DND-41 (cell line): ENCODE results near the gene NEURL1B.

Experiments
- ATAC-seq: fragments of 200-7000 bp; cut with Tn5 transposase; 3 replicates; pipeline ENCODE4 v1.9.1; 2021; ENCODE audit warnings: low read depth; ENCODE audit not compliant: insufficient read depth
- DNase-seq: peaks from one replicate; pipeline ENCODE4 v3.0.0-alpha.2; 2020
- H2AFZ ChIP-seq: 2 replicates; pipeline ENCODE4 v1.6.0; 2012; ENCODE audit warnings: low read depth, low read length
- H3K27ac ChIP-seq: 2 replicates; pipeline ENCODE4 v1.5.1; 2012; ENCODE audit warnings: low read length, inconsistent platforms
- H3K27me3 ChIP-seq: fragments of 200-600 bp; sonication (generic); 2 replicates; pipeline ENCODE4 v1.6.0; 2012; ENCODE audit warnings: low read length, mild to moderate bottlenecking, inconsistent platforms; ENCODE audit not compliant: insufficient read depth, poor library complexity
- H3K36me3 ChIP-seq: 2 replicates; pipeline ENCODE4 v1.5.1; 2012; ENCODE audit warnings: low read length, inconsistent platforms; ENCODE audit not compliant: insufficient read depth
- H3K4me1 ChIP-seq: 2 replicates; pipeline ENCODE4 v1.5.1; 2012; ENCODE audit warnings: mild to moderate bottlenecking, low read length; ENCODE audit not compliant: insufficient read depth
- H3K4me2 ChIP-seq: 2 replicates; pipeline ENCODE4 v1.6.0; 2012; ENCODE audit warnings: mild to moderate bottlenecking, moderate library complexity, low read length, inconsistent platforms; ENCODE audit not compliant: insufficient read depth
- H3K4me3 ChIP-seq, 2 experiments: fragments of 200-600 bp in 1 of 2; shearing (Covaris generic) in 1 of 2; 2 replicates each; pipeline ENCODE4 v1.5.1; 2012 to 2016; ENCODE audit warnings: inconsistent platforms in 2 of 2, low read length in 2 of 2, mild to moderate bottlenecking in 2 of 2, low read depth in 1 of 2, moderate library complexity in 1 of 2
- H3K79me2 ChIP-seq: 2 replicates; pipeline ENCODE4 v1.6.0; 2012; ENCODE audit warnings: low read length, inconsistent platforms; ENCODE audit not compliant: insufficient read depth
- H3K9ac ChIP-seq: 2 replicates; pipeline ENCODE4 v1.6.0; 2012; ENCODE audit warnings: low read depth, mild to moderate bottlenecking, inconsistent platforms, low read length, moderate library complexity
- H3K9me3 ChIP-seq: 2 replicates; pipeline ENCODE4 v1.5.1; 2012; ENCODE audit warnings: low read length, moderate library complexity, mild to moderate bottlenecking, inconsistent platforms; ENCODE audit not compliant: insufficient read depth, severe bottlenecking
- H4K20me1 ChIP-seq: 2 replicates; pipeline ENCODE4 v1.6.0; 2012; ENCODE audit warnings: low read length; ENCODE audit not compliant: insufficient read depth
- EZH2 ChIP-seq: IDR thresholded peaks from 3 replicates; pipeline ENCODE4 v1.6.1; 2012; ENCODE audit warnings: borderline replicate concordance, low read depth, mild to moderate bottlenecking, moderate library complexity, low read length, inconsistent platforms; ENCODE audit not compliant: severe bottlenecking
- TF ChIP-seq, protein P1 (sequence below): IDR thresholded peaks from 2 replicates; pipeline ENCODE4 v1.5.1; 2012; ENCODE audit warnings: borderline replicate concordance, low read length, moderate library complexity, mild to moderate bottlenecking; ENCODE audit not compliant: poor library complexity, severe bottlenecking; ENCODE audit errors: extremely low read depth

Gene NEURL1B

DNA sequence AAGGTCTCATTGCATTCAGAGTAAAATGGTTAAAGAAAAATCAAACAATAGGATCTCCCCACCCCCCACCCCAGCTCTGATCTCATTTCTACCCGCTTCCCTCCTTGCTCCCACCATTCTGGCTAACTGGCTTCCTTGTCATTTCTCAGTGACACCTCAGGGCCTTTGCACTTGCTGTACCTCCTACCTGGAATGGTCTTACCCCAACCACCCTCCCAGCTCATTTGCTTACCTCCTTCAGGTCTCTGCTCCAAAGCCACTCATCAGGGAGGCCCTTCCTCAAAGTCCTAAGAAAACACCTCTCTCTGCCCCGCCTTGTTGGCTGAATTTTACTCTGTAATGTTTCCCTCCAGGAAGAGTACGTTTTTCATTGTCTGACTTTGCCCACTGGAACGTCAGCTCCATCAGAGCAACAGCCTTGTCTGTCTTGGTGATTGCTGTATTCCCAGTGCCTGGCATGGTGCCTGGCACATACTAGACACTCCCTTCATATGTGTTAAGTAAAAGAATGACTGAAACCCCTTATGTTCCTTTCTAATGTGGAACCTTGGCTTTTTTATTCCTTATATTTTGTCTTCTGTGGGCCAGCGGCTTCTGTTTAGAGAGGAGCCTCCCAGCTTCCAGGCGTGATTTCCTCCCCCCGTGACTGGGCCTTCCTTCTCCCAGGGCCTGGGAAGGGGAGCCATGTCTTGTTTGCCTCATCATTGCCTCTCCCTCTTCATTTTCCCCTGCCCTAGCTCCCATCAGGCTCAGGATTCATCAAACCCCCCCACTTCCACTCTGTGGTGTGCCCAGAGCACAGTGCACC, 26.9 kb downstream of the NEURL1B start:
- H3K27me3 ChIP-seq, result no peaks in the 10 kb centered on the region
- ATAC-seq (no peak), DNase-seq (no peak)
- no peaks in the 10 kb centered on the region for H3K9me3 ChIP-seq
- TF ChIP-seq EZH2, result no peak
- TF ChIP-seq, protein P1, sequence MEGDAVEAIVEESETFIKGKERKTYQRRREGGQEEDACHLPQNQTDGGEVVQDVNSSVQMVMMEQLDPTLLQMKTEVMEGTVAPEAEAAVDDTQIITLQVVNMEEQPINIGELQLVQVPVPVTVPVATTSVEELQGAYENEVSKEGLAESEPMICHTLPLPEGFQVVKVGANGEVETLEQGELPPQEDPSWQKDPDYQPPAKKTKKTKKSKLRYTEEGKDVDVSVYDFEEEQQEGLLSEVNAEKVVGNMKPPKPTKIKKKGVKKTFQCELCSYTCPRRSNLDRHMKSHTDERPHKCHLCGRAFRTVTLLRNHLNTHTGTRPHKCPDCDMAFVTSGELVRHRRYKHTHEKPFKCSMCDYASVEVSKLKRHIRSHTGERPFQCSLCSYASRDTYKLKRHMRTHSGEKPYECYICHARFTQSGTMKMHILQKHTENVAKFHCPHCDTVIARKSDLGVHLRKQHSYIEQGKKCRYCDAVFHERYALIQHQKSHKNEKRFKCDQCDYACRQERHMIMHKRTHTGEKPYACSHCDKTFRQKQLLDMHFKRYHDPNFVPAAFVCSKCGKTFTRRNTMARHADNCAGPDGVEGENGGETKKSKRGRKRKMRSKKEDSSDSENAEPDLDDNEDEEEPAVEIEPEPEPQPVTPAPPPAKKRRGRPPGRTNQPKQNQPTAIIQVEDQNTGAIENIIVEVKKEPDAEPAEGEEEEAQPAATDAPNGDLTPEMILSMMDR, result no peak
- no peak overlapping the region for H3K4me3 ChIP-seq
- H3K36me3 ChIP-seq, result no peaks in the 10 kb centered on the region
- no peak overlapping the region for H3K27ac ChIP-seq
- H3K9ac ChIP-seq, result no peak overlapping the region
- no peak overlapping the region for H2AFZ ChIP-seq
- no peaks in the 10 kb centered on the region for H3K79me2 ChIP-seq
- no peak overlapping the region for H3K4me2 ChIP-seq
- H4K20me1 ChIP-seq, result 0 out of 2 replicates have a peak, but pooled peaks cover 2% of the 10 kb centered on the region
- no peaks in the 10 kb centered on the region for H3K4me1 ChIP-seq

DNA sequence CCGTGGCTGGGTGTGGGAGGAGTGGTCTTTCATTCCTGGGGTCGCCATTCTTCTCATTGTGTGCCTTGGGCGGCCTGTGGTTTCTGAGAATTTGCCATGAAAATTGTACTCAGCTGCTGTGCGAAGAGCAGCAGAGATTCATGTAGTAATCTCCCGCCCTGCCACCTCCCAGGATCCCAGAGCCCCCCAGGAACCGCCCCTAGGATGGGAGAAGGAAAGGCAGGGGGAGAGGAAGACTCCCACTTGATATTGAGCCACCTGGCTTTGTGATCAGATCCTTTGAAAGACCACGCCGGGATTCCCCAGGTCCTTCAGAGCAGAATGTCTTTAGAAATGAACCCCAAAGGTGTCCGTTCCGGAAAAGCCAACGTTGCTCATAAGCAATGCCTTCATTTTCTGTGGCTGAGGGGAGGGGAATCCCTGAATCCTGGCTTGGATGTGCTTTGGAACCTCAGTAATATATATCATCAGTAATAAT, 27.6 kb downstream of the NEURL1B start:
- H3K4me2 ChIP-seq, result no peak overlapping the region
- 0 out of 2 replicates have a peak, but pooled peaks cover 2% of the 10 kb centered on the region for H4K20me1 ChIP-seq
- no peaks in the 10 kb centered on the region for H3K79me2 ChIP-seq
- H2AFZ ChIP-seq, result no peak overlapping the region
- TF ChIP-seq EZH2, result no peak
- TF ChIP-seq, protein P1, result no peak
- H3K4me1 ChIP-seq, result no peaks in the 10 kb centered on the region
- H3K9ac ChIP-seq, result no peak overlapping the region
- H3K27ac ChIP-seq, result no peak overlapping the region
- DNase-seq, result no peak
- no peak overlapping the region for H3K4me3 ChIP-seq
- no peaks in the 10 kb centered on the region for H3K36me3 ChIP-seq
- H3K27me3 ChIP-seq, result no peaks in the 10 kb centered on the region
- ATAC-seq, result no peak
- H3K9me3 ChIP-seq, result no peaks in the 10 kb centered on the region

DNA sequence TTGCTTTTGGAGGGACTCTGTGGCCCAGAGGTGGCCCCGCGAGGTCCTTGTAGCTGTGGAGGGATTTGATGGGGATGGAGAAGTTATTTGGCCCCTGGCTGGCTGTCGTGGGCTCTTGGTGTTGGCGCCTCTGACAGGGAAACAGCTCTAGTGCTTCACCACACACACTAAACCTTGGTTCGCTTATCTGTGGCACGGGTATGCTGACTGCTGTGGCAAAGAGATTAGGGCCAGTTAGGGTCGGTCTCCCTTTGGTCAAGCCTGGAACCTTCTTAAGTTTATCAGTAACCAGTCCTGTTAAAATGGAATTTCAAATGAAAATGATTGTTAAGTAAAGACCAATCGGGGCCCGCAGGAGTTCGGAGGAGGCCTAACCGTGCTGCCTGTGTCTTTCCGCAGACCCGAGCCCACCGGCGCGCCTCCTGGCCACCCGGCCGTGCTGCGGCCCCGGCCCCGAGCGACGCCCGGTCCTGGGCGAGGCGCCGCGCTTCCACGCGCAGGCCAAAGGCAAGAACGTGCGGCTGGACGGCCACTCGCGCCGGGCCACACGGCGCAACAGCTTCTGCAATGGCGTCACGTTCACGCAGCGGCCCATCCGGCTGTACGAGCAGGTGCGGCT, 28.4 kb downstream of the NEURL1B start:
- ATAC-seq (no peak), DNase-seq (no peak)
- H3K79me2 ChIP-seq, result no peaks in the 10 kb centered on the region
- H3K36me3 ChIP-seq, result no peaks in the 10 kb centered on the region
- H3K4me2 ChIP-seq, result no peak overlapping the region
- no peak overlapping the region for H3K27ac ChIP-seq
- no peaks in the 10 kb centered on the region for H3K27me3 ChIP-seq
- H4K20me1 ChIP-seq, result 0 out of 2 replicates have a peak, but pooled peaks cover 2% of the 10 kb centered on the region
- no peaks in the 10 kb centered on the region for H3K4me1 ChIP-seq
- H2AFZ ChIP-seq, result no peak overlapping the region
- H3K4me3 ChIP-seq, result no peak overlapping the region
- no peak overlapping the region for H3K9ac ChIP-seq
- TF ChIP-seq EZH2, result no peak
- TF ChIP-seq, protein P1, result no peak
- no peaks in the 10 kb centered on the region for H3K9me3 ChIP-seq
